Fibroblast of villous mesenchyme (primary cell): Measurements from ENCODE around the gene XRCC6. TPM values are rescaled to one million over a fixed set of nuclear protein-coding genes. Genes with fewer than 3 reads are reported as not detected.

Experiments used
- DNase-seq: peaks from one replicate; pipeline ENCODE4 v3.0.0-alpha.2; 2010; ENCODE audit warnings: low read depth
- H3K4me3 ChIP-seq: 2 replicates; pipeline ENCODE4 v1.5.1; 2011; ENCODE audit warnings: low read depth, mild to moderate bottlenecking, low read length
- CTCF ChIP-seq: IDR thresholded peaks from 2 replicates; pipeline ENCODE4 v1.5.1; 2012; ENCODE audit warnings: low read depth, mild to moderate bottlenecking, low read length; ENCODE audit not compliant: insufficient read depth
- small RNA-seq: library from RNA; depleted of rRNA; stranded (forward); fragments of <200 nt; gene quantifications from one replicate; pipeline ENCODE3, GENCODE V24; 2012
- total RNA-seq: library from RNA; depleted of rRNA; stranded (reverse); fragments of >200 nt; gene quantifications from 2 replicates; pipeline ENCODE4 v1.2.3, GENCODE V29; 2012

The XRCC6 gene
- total RNA-seq, 1 donor, result 350 TPM

- no peak for DNase-seq
- no peak overlapping the region for H3K4me3 ChIP-seq
- TF ChIP-seq CTCF, result no peak
Observed at GRCh38 chr22:41709341-41709740, 88.2 kb downstream of the XRCC6 start.

GRCh38 chr22:41713004-41713403 is 91.9 kb downstream of the XRCC6 start:
- TF ChIP-seq CTCF, result no peak
- DNase-seq, result no peak
- H3K4me3 ChIP-seq, result no peak overlapping the region

Small RNA genes lying within 50 kb of the gene (small RNA-seq; reads per million reads assigned to genes)
- gene HMGN2P10 (not detected), gene RF00019 (not detected), gene RNU6-476P (not detected)

Other genes starting within 250 kb of the XRCC6 start
- 7.7 and 8.6 TPM in 2 replicates for gene TEF, start 239.4 kb upstream of the XRCC6 start, total RNA-seq
- 23.2 and 35.4 TPM in 2 replicates for gene TOB2, start 174.5 kb upstream of the XRCC6 start, total RNA-seq
- gene PHF5A, start 152.6 kb upstream of the XRCC6 start, total RNA-seq, result 38.0 and 51.0 TPM in 2 replicates
- gene ACO2, start 152.2 kb upstream of the XRCC6 start, total RNA-seq, result 50.6 and 69.1 TPM in 2 replicates
- 24.8 and 28.1 TPM in 2 replicates for gene POLR3H, start 76.8 kb upstream of the XRCC6 start, total RNA-seq
- gene CSDC2, start 60.3 kb upstream of the XRCC6 start, total RNA-seq, result 1.9 and 2.2 TPM in 2 replicates
- 13.8 and 21.6 TPM in 2 replicates for gene PMM1, start 31.5 kb upstream of the XRCC6 start, total RNA-seq
- 23.5 and 27.6 TPM in 2 replicates for gene DESI1, start 252 bp upstream of the XRCC6 start, total RNA-seq
- 65.4 and 73.8 TPM in 2 replicates for gene SNU13, start 67.6 kb downstream of the XRCC6 start, total RNA-seq
- gene MEI1, start 78.2 kb downstream of the XRCC6 start, total RNA-seq, result 1.3 and 2.2 TPM in 2 replicates
- 11.3 and 16.0 TPM in 2 replicates for gene CCDC134, start 179.4 kb downstream of the XRCC6 start, total RNA-seq
- 83.3 and 104 TPM in 2 replicates for gene SREBF2, start 211.8 kb downstream of the XRCC6 start, total RNA-seq